Measurements from ENCODE around the gene NPAS3. TPM values are rescaled to one million over a fixed set of nuclear protein-coding genes. Genes with fewer than 3 reads are reported as not detected.

NPAS3 gene
- total and polyA plus RNA-seq, 2 of the 8 experiments (the other 6 are each of a cell fraction or from before 2014, with no cell fraction given), result 0.11 to 0.60 TPM

- Histone ChIP-seq H2BK12ac (ENCODE audit: low read depth, low read length) (no peak overlapping the region), H2BK20ac (ENCODE audit: low read length) (no peak overlapping the region), H3K79me1 (ENCODE audit: low read depth, low read length) (no peaks in the 10 kb centered on the region), H4K8ac (ENCODE audit: extremely low read depth, insufficient read depth, low read length) (no peak overlapping the region), H3K56ac (replicated peaks; ENCODE audit: insufficient read length, low read depth, low read length) (no peak overlapping the region), H3K23me2 (ENCODE audit: low read depth, low read length) (no peaks in the 10 kb centered on the region), H2AK5ac (ENCODE audit: low read depth, low read length) (no peak overlapping the region), H3K14ac (ENCODE audit: insufficient read length) (no peak overlapping the region), H2AFZ (ENCODE audit: low read length) (no peak overlapping the region), H3K27ac (ENCODE audit: low read depth, low read length) (no peak overlapping the region), H3K4me2 (ENCODE audit: insufficient read depth in 1 of 2, low read depth in 2 of 2, low read length in 2 of 2) (no peak overlapping the region), H3K36me3 (ENCODE audit: control insufficient read depth in 2 of 4, insufficient read depth in 4 of 4, low read length in 3 of 4) (no peaks in the 10 kb centered on the region), H3K79me2 (ENCODE audit: control insufficient read depth in 1 of 2, insufficient read depth in 2 of 2, low read length in 2 of 2) (no peaks in the 10 kb centered on the region), H2BK5ac (ENCODE audit: low read depth, low read length) (no peak overlapping the region), H3K27me3 (replicated peaks in 1 of 4; ENCODE audit: control insufficient read depth in 3 of 4, extremely low read depth in 1 of 4, insufficient read depth in 3 of 4, low read length in 3 of 4) (no peaks in the 10 kb centered on the region), H4K5ac (ENCODE audit: insufficient read length, low read depth, low read length) (no peak overlapping the region), H3K18ac (ENCODE audit: extremely low read depth, low read length) (no peak overlapping the region), H3K4me1 (replicated peaks in 1 of 4; ENCODE audit: control insufficient read depth in 3 of 4, insufficient read depth in 4 of 4, low read length in 3 of 4) (no peaks in the 10 kb centered on the region), H3K4ac (replicated peaks; ENCODE audit: insufficient read length, low read depth, low read length) (no peak overlapping the region), H2BK15ac (ENCODE audit: low read length) (no peak overlapping the region), H3K9ac (replicated peaks in 1 of 4; ENCODE audit: extremely low read depth in 1 of 4, low read depth in 3 of 4, low read length in 3 of 4) (no peak overlapping the region), H3K23ac (ENCODE audit: insufficient read length) (no peak overlapping the region), H4K20me1 (replicated peaks in 1 of 2; ENCODE audit: control insufficient read depth in 1 of 2, insufficient read depth in 2 of 2, low read length in 2 of 2) (no peaks in the 10 kb centered on the region), H3K9me3 (ENCODE audit: insufficient read depth in 2 of 2, low read depth in 1 of 2, low read length in 1 of 2) (no peaks in the 10 kb centered on the region), H2BK120ac (replicated peaks; ENCODE audit: low read depth, low read length) (no peak overlapping the region), H3K4me3 (ENCODE audit: extremely low read depth in 1 of 4, insufficient read depth in 2 of 4, low read depth in 3 of 4, low read length in 4 of 4) (no peak overlapping the region), H4K91ac (replicated peaks; ENCODE audit: insufficient read length, low read length) (no peak overlapping the region)
- DNase-seq (ENCODE audit: low read depth in 1 of 2, low spot score in 2 of 2) (no peak), FAIRE-seq (no peak)
- ChIA-PET POLR2A (ENCODE audit: partially characterized antibody) (no interaction called here), CTCF (ENCODE audit: partially characterized antibody) (no interaction called here)
- WGBS, 2 experiments (ENCODE audit: extremely low coverage in 1 of 2, insufficient coverage in 1 of 2, insufficient read length in 1 of 2, insufficient replicate concordance in 2 of 2, low coverage in 1 of 2, low lambda C conversion rate in 2 of 2, missing lambda C conversion rate in 1 of 2), result 90% methylated on average over 3 of the region's 3 CpGs; no CpG with 5 or more reads in 1 of the 2 experiments
- TF ChIP-seq, protein P1, sequence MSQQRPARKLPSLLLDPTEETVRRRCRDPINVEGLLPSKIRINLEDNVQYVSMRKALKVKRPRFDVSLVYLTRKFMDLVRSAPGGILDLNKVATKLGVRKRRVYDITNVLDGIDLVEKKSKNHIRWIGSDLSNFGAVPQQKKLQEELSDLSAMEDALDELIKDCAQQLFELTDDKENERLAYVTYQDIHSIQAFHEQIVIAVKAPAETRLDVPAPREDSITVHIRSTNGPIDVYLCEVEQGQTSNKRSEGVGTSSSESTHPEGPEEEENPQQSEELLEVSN (IDR thresholded peaks at IDR 0.05), result no peak
These were observed 38.1 kb upstream of the NPAS3 start for GRCh38 chr14:32900547-32900946.

Measured in H1 (cell line).